Left cardiac atrium (tissue), 4 donors: ENCODE measurements around the gene TMEM221. TPM values are rescaled to one million over a fixed set of nuclear protein-coding genes. Genes with fewer than 3 reads are reported as not detected.
"Not testable (repeated sequence)": the region's sequence is repeated elsewhere in the genome, so short reads cannot be mapped to it uniquely, and the experiment has no call there.

Experiments
- ATAC-seq, 2 donors: fragments of 200-7000 bp; cut with Tn5 transposase; one replicate each; pipeline ENCODE4 v1.9.1; 2020; ENCODE audit warnings: mild to moderate bottlenecking in 2 of 2, moderate library complexity in 2 of 2
- DNase-seq: peaks from one replicate; pipeline ENCODE4 v3.0.0-alpha.2; 2020
- intact Hi-C, 2 donors: fragments of 100-400 bp; cut with DNase I; formaldehyde crosslinking; loops; one replicate each; pipeline versions ENCODE4 v1.14.1 to v1.15.1; 2022 to 2023
- total RNA-seq, 2 donors: library from RNA; stranded (reverse); fragmentation: NEBNext Ultra II Directional; extraction: Animal tissue kit (Norgen Biotek cat#: 25700); gene quantifications; one replicate each; pipeline ENCODE4 v1.2.1, GENCODE V29; 2021
- donor health status: DM: no; HTN: yes; CAD: no.
- donor health status: DM: no; HTN: yes; CAD: no; lungs with severe emphysema.
- donor health status: DM: yes; HTN: yes; CAD: no.
- donor health status: Dilated cardiomyopathy.

The TMEM221 gene
- total RNA-seq, 2 donors from 2014 or later: 0.18 to 0.21 TPM

DNA sequence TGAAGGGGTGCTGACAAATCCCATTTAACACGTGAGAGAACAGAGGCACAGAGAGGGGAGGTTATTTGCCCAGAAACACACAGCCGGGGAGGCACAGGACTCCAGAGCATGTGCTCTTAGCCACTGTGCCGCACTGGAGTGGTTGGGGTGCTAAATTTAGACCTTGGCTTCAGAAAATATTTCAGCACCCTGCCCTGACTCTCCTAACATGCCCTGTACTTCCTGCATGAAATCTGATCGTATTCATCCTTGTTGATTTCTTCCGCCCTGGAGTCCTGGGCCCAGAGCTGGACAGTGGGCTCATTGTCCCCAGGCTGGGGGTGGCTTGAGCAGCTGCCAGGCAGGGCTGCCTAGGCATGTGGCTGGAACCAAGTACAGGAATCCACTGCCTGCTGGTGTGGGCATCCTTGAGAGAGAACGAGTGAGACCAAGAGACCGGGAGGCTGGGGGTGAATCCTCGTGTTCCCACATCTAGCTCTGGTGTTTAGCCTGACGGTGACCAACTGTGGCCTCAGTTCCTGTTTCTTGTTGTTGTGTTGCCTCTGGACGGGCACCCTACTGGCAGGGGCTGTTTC, 27.2 kb upstream of the TMEM221 start:
- intact Hi-C loops: no loop called here
- peak; percentile 56 for DNase-seq
- ATAC-seq: peak; percentile 66 to 80

GRCh38 chr19:17475011-17475540, 26.6 kb upstream of the TMEM221 start:
- intact Hi-C loops, ATAC-seq: not testable (repeated sequence)

GRCh38 chr19:17473041-17473440, 24.6 kb upstream of the TMEM221 start:
- intact Hi-C loops: no loop called here
- ATAC-seq (no peak), DNase-seq (no peak)

More at GRCh38 chr19:17475011-17475540, 26.6 kb upstream of the TMEM221 start:
- not testable (repeated sequence) for DNase-seq

DNA sequence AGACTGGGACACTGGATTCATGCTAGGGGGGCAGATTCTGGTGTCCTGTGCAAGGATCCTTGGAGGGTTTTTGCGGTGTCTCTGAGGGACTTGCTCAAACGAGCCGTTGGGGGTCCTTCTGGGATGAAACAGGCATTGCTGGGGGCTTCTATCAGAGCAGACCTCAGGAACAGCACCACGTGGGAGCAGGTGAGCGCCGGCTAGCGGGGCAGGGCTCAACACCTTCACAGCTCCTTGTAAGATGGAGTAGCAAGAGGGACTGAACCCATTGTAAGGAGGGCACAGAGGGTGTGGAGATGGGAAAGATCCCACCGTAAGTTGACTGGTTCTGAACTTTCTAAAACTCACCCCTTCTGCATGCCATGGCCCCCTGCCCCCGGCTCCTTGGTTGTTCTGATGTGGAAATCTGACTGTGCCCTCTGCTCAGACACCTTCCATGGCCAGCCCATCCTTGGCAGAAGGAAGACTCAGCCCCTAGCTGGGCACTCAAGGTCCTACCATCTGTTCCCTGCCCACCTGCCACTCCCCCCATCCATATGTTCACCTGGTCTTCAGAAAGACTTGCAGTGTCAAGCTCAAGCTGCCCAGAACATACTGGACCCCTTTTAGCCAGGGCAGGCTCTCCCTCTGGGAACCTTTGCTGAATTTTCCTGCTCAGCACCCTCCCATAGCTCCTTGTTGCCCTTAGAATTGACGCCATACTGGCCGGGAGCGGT, 23.1 kb upstream of the TMEM221 start:
- intact Hi-C loops: no loop called here
- ATAC-seq: no peak
- no peak for DNase-seq

DNA sequence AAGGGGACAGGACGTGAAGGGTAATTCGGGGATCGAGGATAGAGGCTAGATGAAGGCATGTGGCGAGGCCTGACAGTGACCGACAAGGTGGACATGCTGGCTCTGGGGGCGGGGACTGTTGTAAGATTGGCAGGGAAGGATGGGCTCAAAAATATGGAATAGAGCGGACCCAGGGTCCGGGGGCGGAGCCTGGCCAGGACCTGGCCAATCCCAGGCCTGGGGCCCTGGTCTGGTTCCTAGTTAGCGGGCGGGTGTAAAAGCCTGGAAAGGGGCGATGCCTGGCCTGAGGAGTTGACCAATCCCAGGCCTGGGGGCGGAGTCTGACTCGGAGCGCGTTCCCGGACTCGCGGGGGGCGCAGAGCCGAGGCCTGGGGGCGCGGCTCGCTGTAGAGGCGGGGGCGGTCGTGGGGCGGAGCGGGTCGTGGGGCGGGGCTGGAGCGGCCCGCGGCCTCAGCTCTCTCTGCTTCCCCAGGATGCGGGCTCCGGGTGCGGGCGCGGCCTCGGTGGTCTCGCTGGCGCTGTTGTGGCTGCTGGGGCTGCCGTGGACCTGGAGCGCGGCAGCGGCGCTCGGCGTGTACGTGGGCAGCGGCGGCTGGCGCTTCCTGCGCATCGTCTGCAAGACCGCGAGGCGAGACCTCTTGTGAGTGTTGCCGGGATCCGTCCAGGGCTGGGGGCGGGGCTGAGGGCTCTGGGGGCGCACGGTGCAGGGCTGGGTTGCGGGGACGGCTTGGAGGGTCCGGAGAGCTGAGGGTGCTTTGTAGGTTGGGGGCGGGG, 21.8 kb upstream of the TMEM221 start, which contains the start of gene SLC27A1:
Gene SLC27A1, plus strand, starts transcription at position 457 of the 774 bp plus-strand sequence. Its CDS starts 17 bp downstream, at position 474.
- DNase-seq (peak; percentile 99), ATAC-seq (peak; percentile 86 to 94)
- intact Hi-C loops: no loop called here

GRCh38 chr19:17469481-17470067, 21.1 kb upstream of the TMEM221 start:
- DNase-seq (peak; percentile 96), ATAC-seq (peak; percentile 75 to 87)
- intact Hi-C loops: loop anchor here in 1 of 2 donors (5.0 to 10.0 kb wide), 2 partner anchors 75 to 122 kb away; partner anchors contain the start of gene CCDC194

DNA sequence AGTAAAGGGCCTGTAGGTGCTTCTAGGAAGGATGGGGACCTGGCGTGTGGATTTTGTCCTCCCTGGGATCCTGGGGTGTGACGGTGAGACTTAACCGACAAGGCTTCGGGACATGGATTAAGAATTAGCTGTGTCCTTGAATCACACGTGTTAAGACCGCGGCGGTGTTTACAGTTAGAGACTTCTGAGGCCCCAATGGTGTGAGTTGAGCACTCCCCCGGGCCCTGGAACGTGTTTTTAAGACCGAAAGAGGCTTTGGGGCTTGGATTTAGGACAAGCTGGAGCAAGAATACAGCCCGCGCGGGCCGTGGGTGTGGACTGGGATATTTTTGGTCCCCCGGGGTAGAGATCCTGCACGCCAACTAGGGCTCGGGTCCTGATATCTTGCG, 20.6 kb upstream of the TMEM221 start:
- intact Hi-C loops: loop anchor here in 1 of 2 donors (5.0 to 10.0 kb wide), 2 partner anchors 74 to 122 kb away; partner anchors contain the start of gene CCDC194
- ATAC-seq (no peak), DNase-seq (no peak)

DNA sequence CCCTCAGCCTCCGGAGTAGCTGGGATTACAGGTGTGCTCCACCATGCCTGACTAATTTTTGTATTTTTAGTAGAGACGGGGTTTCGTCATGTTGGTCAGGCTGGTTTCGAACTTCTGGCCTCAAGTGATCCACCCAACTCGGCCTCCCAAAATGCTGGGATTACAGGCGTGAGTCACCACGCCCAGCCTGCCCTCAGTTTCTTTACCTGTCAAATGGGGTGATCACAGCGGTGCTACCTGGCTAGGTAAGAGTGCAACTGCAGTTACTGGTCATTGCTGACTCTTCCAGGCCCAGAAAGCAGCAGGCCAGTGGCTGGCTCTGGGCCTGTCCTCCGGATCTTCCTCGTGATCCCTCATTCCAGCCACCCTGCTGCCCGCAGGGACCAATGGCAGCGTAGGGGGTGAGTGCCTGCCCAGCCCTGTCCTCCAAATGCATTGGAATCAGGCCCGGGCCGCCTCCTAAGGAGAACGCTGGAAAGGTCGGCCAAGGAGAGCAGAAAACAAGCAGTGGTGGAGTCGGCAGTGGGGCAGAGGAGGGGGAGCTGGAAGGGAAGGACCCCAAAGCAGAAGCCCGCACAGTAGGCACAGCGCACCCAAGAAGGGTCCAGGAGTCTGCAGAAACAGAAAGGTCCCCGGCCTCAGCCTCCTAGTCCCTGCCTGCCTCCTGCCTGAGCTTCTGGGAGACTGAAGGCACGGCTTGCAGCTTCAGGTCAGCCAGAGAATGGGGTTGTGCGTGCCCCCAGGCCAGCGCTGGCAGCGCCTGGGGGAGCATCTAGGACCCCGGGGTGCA, 20.0 kb upstream of the TMEM221 start:
- ATAC-seq: peak; percentile 8 to 36
- DNase-seq: peak; percentile 78
- intact Hi-C loops: loop anchor here in 1 of 2 donors (5.0 to 10.0 kb wide), 2 partner anchors 74 to 121 kb away; partner anchors contain the start of gene CCDC194

DNA sequence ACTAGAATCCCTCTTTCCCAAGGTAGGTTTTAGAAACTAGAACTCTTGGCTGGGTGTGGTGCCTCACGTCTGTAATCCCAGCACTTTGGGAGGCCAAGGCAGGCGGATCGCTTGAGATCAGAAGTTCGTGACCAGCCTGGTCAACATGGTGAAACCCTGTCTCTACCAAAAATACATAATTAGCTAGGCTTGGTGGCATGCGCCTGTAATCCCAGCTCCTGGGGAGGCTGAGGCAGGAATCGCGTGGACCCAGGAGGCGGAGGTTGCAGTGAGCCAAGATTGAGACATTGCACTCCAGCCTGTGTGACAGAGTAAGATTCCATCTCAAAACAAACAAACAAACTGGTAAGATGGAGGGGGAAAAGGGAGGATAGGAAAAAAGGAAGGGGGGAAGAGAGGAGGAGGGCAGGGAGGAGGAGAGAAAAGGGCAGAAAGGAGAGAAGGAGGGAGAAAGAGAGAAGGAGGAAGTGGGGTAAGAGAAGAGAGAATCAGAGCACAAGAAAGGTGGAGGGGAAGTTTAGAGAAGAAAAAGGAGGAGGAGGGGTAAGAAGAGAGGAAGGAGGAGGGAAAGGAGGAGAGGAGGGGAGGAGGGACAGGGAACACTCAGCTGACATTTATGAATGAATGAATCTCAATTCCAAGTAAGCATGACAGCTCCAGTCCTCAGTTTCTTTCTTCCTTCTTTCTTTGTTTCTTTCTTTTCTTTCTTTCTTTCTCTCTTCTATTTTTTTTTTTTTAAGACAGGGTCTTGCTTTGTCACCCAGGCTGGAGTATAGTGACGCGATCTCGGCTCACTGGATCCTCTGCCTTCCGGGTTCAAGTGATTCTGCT, 19.2 kb upstream of the TMEM221 start:
- DNase-seq (no peak), ATAC-seq (no peak)
- intact Hi-C loops: loop anchor here in 1 of 2 donors (5.0 to 10.0 kb wide), 2 partner anchors 73 to 120 kb away; partner anchors contain the start of gene CCDC194

GRCh38 chr19:17466487-17466850, 18.0 kb upstream of the TMEM221 start:
- ATAC-seq (no peak), DNase-seq (no peak)
- intact Hi-C loops: loop anchor here in 1 of 2 donors (5.0 to 10.0 kb wide), 2 partner anchors 72 to 119 kb away; partner anchors contain the start of gene CCDC194

- intact Hi-C loops: loop anchor here in 1 of 2 donors (10.0 kb wide), 1 partner anchor 66 kb away; the partner anchor contains the start of gene CCDC194
- ATAC-seq (no peak), DNase-seq (no peak)
These were observed 12.1 kb upstream of the TMEM221 start, which contains the start of gene NXNL1 for GRCh38 chr19:17460372-17461230. Gene NXNL1 (minus strand): TSS chr19:17460926. CDS start chr19:17460869, 57 bp downstream.

GRCh38 chr19:17458970-17459369, 10.5 kb upstream of the TMEM221 start:
- DNase-seq: no peak
- no peak for ATAC-seq
- intact Hi-C loops: loop anchor here in 1 of 2 donors (10.0 kb wide), 1 partner anchor 396 kb away; the partner anchor contains the start of gene RPL18A

DNA sequence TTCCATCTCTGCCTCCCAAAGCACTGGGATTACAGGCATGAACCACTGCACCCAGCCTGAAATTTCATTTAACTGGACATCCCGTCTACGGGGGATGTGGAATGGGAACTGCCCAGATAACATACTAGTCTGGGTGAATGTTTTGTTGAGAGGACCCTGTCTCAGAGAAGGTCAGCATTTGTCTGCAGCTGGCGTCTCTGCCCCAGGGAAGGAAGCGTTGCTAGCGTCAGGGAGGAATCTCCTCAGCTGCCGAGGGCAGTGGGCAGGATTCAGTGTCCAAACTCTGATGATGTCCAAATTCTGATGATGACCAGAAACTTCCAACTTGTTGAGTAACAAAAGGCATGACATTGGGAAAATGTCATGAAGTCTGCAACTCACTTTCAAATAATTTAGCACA, 9.1 kb upstream of the TMEM221 start:
- DNase-seq (no peak), ATAC-seq (no peak)
- intact Hi-C loops: loop anchor here in 1 of 2 donors (10.0 kb wide), 1 partner anchor 397 kb away; the partner anchor contains the start of gene RPL18A

- intact Hi-C loops: loop anchor here in 1 of 2 donors (10.0 kb wide), 1 partner anchor 399 kb away; the partner anchor contains the start of gene RPL18A
- ATAC-seq: no peak
- no peak for DNase-seq
These were observed 7.7 kb upstream of the TMEM221 start for GRCh38 chr19:17456127-17456526.

- DNase-seq (no peak), ATAC-seq (peak in 1 of 2 donors; percentile 30)
- intact Hi-C loops: loop anchor here in 1 of 2 donors (10.0 kb wide), 1 partner anchor 399 kb away; the partner anchor contains the start of gene RPL18A
These were observed 7.0 kb upstream of the TMEM221 start for GRCh38 chr19:17455308-17456123.
